Liver (tissue), 9 donors: ENCODE measurements around the gene CLPSL1. TPM values are rescaled to one million over a fixed set of nuclear protein-coding genes. Genes with fewer than 3 reads are reported as not detected.

ENCODE experiments used
- DNase-seq: peaks from one replicate; pipeline ENCODE4 v3.0.0-alpha.2; 2017; ENCODE audit warnings: low spot score
- H3K27ac ChIP-seq, 2 donors: one replicate each; pipeline ENCODE4 v1.7.0; 2013; ENCODE audit warnings: inconsistent platforms in 2 of 2, low read length in 2 of 2, control low read depth in 1 of 2, low read depth in 1 of 2, mild to moderate bottlenecking in 1 of 2
- H3K27me3 ChIP-seq, 4 donors: one replicate each; pipeline versions ENCODE4 v1.6.1 to v1.7.0; 2013; ENCODE audit warnings: low read length in 3 of 4, inconsistent platforms in 1 of 4, mild to moderate bottlenecking in 1 of 4, moderate library complexity in 1 of 4; ENCODE audit not compliant: control insufficient read depth in 4 of 4, insufficient read depth in 4 of 4
- H3K36me3 ChIP-seq, 4 donors: one replicate each; pipeline versions ENCODE4 v1.6.1 to v1.7.0; 2013; ENCODE audit warnings: low read length in 3 of 4, mild to moderate bottlenecking in 3 of 4, low read depth in 1 of 4, moderate library complexity in 1 of 4; ENCODE audit not compliant: control insufficient read depth in 4 of 4, insufficient read depth in 3 of 4
- H3K4me1 ChIP-seq, 4 donors: one replicate each; pipeline versions ENCODE4 v1.6.1 to v1.7.0; 2013; ENCODE audit warnings: low read length in 3 of 4, mild to moderate bottlenecking in 3 of 4, moderate library complexity in 1 of 4; ENCODE audit not compliant: control insufficient read depth in 4 of 4, insufficient read depth in 4 of 4
- H3K4me3 ChIP-seq, 3 donors: one replicate each; pipeline versions ENCODE4 v1.6.1 to v1.7.0; 2013; ENCODE audit warnings: low read length in 3 of 3, control low read depth in 1 of 3, low read depth in 1 of 3, mild to moderate bottlenecking in 1 of 3
- H3K9ac ChIP-seq, 2 donors: one replicate each; pipeline ENCODE4 v1.7.0; 2013; ENCODE audit warnings: low read length in 2 of 2, mild to moderate bottlenecking in 2 of 2, moderate library complexity in 2 of 2, control low read depth in 1 of 2, low read depth in 1 of 2
- H3K9me3 ChIP-seq, 4 donors: one replicate each; pipeline versions ENCODE4 v1.6.1 to v1.7.0; 2013; ENCODE audit warnings: low read length in 3 of 4; ENCODE audit not compliant: control insufficient read depth in 4 of 4
- EGR1 ChIP-seq, 2 donors: IDR thresholded peaks; 2 replicates each; pipeline ENCODE4 v1.6.1; 2016 to 2018; ENCODE audit warnings: antibody characterized with exemption in 2 of 2, low read depth in 2 of 2
- FOXA1 ChIP-seq: IDR thresholded peaks from 2 replicates; pipeline ENCODE4 v1.6.1; 2016; ENCODE audit warnings: antibody characterized with exemption
- FOXA2 ChIP-seq: IDR thresholded peaks from 2 replicates; pipeline ENCODE4 v1.6.1; 2016; ENCODE audit warnings: antibody characterized with exemption
- GABPA ChIP-seq, 2 donors: IDR thresholded peaks in 1 of 2; conservative IDR thresholded peaks in 1 of 2; 2 replicates each; pipeline ENCODE4 v1.6.1; 2016; ENCODE audit warnings: antibody characterized with exemption in 2 of 2, mild to moderate bottlenecking in 1 of 2, moderate library complexity in 1 of 2
- HNF4A ChIP-seq, 2 donors: conservative IDR thresholded peaks; 2 replicates each; pipeline ENCODE4 v1.6.1; 2016; ENCODE audit warnings: antibody characterized with exemption in 2 of 2, mild to moderate bottlenecking in 2 of 2
- HNF4G ChIP-seq: IDR thresholded peaks from 2 replicates; pipeline ENCODE4 v1.6.1; 2016; ENCODE audit warnings: antibody characterized with exemption
- JUND ChIP-seq, 2 donors: IDR thresholded peaks; 2 replicates each; pipeline ENCODE4 v1.6.1; 2016; ENCODE audit warnings: antibody characterized with exemption in 2 of 2
- MAX ChIP-seq: IDR thresholded peaks from 2 replicates; pipeline ENCODE4 v1.6.1; 2016; ENCODE audit warnings: antibody characterized with exemption
- NR2F2 ChIP-seq: IDR thresholded peaks from 2 replicates; pipeline ENCODE4 v1.6.1; 2016; ENCODE audit warnings: antibody characterized with exemption
- RAD21 ChIP-seq, 2 donors: IDR thresholded peaks; 2 replicates each; pipeline ENCODE4 v1.6.1; 2016; ENCODE audit warnings: antibody characterized with exemption in 2 of 2, mild to moderate bottlenecking in 2 of 2
- RXRA ChIP-seq, 2 donors: IDR thresholded peaks; 2 replicates each; pipeline ENCODE4 v1.6.1; 2017 to 2018; ENCODE audit warnings: antibody characterized with exemption in 2 of 2, mild to moderate bottlenecking in 1 of 2
- SP1 ChIP-seq: IDR thresholded peaks from 2 replicates; pipeline ENCODE4 v1.6.1; 2018; ENCODE audit warnings: antibody characterized with exemption, mild to moderate bottlenecking
- TAF1 ChIP-seq: conservative IDR thresholded peaks from 2 replicates; pipeline ENCODE4 v1.6.1; 2016; ENCODE audit warnings: antibody characterized with exemption, mild to moderate bottlenecking
- YY1 ChIP-seq: IDR thresholded peaks from 2 replicates; pipeline ENCODE4 v1.6.1; 2016; ENCODE audit warnings: antibody characterized with exemption, mild to moderate bottlenecking
- ZBTB33 ChIP-seq: IDR thresholded peaks from 2 replicates; pipeline ENCODE4 v1.6.1; 2016; ENCODE audit warnings: antibody characterized with exemption
- WGBS: extraction: QIAGEN DNeasy Blood & Tissue Kit; methylation state at CpG from one replicate; pipeline ENCODE4 v1.1.7; 2013; 5-methylcytosine and 5-hydroxymethylcytosine counted together
- polyA plus RNA-seq, 2 donors: library from polyadenylated mRNA; stranded (reverse) in 1 of 2; unstranded in 1 of 2; fragments of 200-250 nt in 1 of 2; fragments of >200 nt in 1 of 2; fragmentation: Nextera tagmentation in 1 of 2; extraction: Ambion mirVana in 1 of 2; gene quantifications; one replicate each; pipeline versions ENCODE4 v1.2.1 to v1.2.3, GENCODE V29; 2013 to 2015
- total RNA-seq, 2 donors: library from RNA; depleted of rRNA; stranded (reverse); fragments of >200 nt; gene quantifications; one replicate each; pipeline ENCODE4 v1.2.3, GENCODE V29; 2014
- TF ChIP-seq, protein P1 (sequence below): IDR thresholded peaks from 2 replicates; pipeline ENCODE4 v1.6.1; 2016; ENCODE audit warnings: antibody characterized with exemption
- TF ChIP-seq, protein P2 (sequence below): fragments of 150-350 bp; IDR thresholded peaks from 2 replicates; pipeline ENCODE4 v1.5.1; 2017; ENCODE audit warnings: improper control_type of control experiment, low read depth, low read length; ENCODE audit not compliant: missing input control
- TF ChIP-seq, protein P3 (sequence below): IDR thresholded peaks from 2 replicates; pipeline ENCODE4 v1.6.1; 2016; ENCODE audit warnings: antibody characterized with exemption, mild to moderate bottlenecking
- donor health status: healthy.
- donor health status: healthy.
- donor health status: healthy.
- donor health status: healthy.
- donor health status: healthy.

CLPSL1 gene
- total and polyA plus RNA-seq, 4 donors: not detected

GRCh38 chr6:35824552-35825192 is 43.9 kb downstream of the CLPSL1 start:
- WGBS: 75% methylated on average over 5 of the region's 5 CpGs
- Histone ChIP-seq H3K9me3 (no peaks in the 10 kb centered on the region), H3K36me3 (no peaks in the 10 kb centered on the region), H3K27ac (no peak overlapping the region), H3K4me3 (no peak overlapping the region), H3K27me3 (no peaks in the 10 kb centered on the region), H3K4me1 (no peaks in the 10 kb centered on the region), H3K9ac (no peak overlapping the region)
- DNase-seq: no peak
- TF ChIP-seq RXRA (IDR thresholded peaks at IDR 0.05) (peak; percentile 47 to 66), EGR1 (IDR thresholded peaks at IDR 0.05; ENCODE audit: low read depth in 2 of 2) (no peak), YY1 (peak; percentile 20), SP1 (peak; percentile 48), FOXA2 (no peak), FOXA1 (no peak), GABPA (IDR thresholded peaks at IDR 0.05 in 1 of 2, conservative IDR thresholded peaks at IDR 0.05 in 1 of 2) (no peak)

- Histone ChIP-seq H3K9ac (no peak overlapping the region), H3K27me3 (no peaks in the 10 kb centered on the region), H3K36me3 (peaks cover 0 to 5% (median 0%) of the 10 kb centered on the region in 4 donors), H3K4me3 (no peak overlapping the region), H3K4me1 (peaks cover 5 to 11% (median 7%) of the 10 kb centered on the region in 4 donors), H3K9me3 (no peaks in the 10 kb centered on the region), H3K27ac (no peak overlapping the region)
- TF ChIP-seq JUND (IDR thresholded peaks at IDR 0.05): no peak
- TF ChIP-seq EGR1 (IDR thresholded peaks at IDR 0.05; ENCODE audit: low read depth in 2 of 2): no peak
- TF ChIP-seq FOXA1: no peak
- TF ChIP-seq TAF1: no peak
- no peak for TF ChIP-seq HNF4G
- WGBS: 95% methylated on average over 5 of the region's 5 CpGs
- no peak for DNase-seq
Observed at GRCh38 chr6:35829306-35829705, 48.5 kb downstream of the CLPSL1 start.

DNA sequence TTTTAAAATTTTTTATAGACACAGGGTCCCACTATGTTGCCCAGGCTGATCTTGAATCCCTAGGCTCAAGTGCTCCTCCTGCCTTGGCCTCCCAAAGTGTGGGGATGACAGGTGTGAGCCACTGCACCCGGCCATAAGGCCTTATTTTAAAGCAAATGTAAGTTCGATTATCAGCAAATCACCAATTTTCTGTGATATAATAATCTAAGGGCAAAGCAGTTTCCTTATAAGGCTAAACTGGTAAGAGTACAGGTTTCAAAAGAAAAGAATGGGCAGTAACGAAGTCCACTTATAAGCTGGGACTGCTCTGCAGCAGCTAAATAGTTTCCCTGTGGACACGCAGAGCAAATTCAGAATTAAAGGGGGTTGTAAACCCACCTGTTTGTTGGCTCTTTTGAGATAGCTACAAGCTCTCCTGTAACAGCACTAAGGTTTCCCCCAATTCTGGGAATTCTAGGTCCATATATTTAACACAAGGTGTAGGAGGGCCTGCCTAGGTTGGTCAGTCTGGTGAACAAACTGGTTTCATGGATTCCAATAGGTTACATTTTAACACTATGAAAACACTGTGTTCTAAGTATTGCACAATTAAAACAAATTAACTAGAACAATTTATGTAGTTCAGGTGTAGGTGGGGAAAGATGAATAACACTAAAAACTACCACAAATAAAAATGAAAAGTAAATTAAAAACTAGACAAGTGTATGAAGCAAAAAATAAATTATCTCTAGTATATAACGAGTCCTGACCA is 50.6 kb downstream of the CLPSL1 start:
- H3K27ac ChIP-seq: peak overlapping the region; percentile 79 to 87
- DNase-seq: no peak
- 52% methylated on average over 5 of the region's 5 CpGs for WGBS

More for the DNA sequence above, 50.6 kb downstream of the CLPSL1 start:
- H3K9me3 ChIP-seq: no peaks in the 10 kb centered on the region
- TF ChIP-seq RXRA (IDR thresholded peaks at IDR 0.05) (peak in 1 of 2 donors; percentile 70), RAD21 (IDR thresholded peaks at IDR 0.05) (peak; percentile 10 to 14), MAX (peak; percentile 49), FOXA1 (peak; percentile 24), EGR1 (IDR thresholded peaks at IDR 0.05; ENCODE audit: low read depth in 2 of 2) (no peak), GABPA (IDR thresholded peaks at IDR 0.05 in 1 of 2, conservative IDR thresholded peaks at IDR 0.05 in 1 of 2) (no peak), FOXA2 (peak; percentile 29), SP1 (peak; percentile 85), HNF4A (conservative IDR thresholded peaks at IDR 0.05) (peak; percentile 61 to 67), NR2F2 (no peak), TAF1 (peak; percentile 17), ZBTB33 (peak; percentile 43), YY1 (peak; percentile 78), JUND (IDR thresholded peaks at IDR 0.05) (no peak), HNF4G (peak; percentile 4)
- TF ChIP-seq, protein P1, sequence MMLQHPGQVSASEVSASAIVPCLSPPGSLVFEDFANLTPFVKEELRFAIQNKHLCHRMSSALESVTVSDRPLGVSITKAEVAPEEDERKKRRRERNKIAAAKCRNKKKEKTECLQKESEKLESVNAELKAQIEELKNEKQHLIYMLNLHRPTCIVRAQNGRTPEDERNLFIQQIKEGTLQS: no peak
- TF ChIP-seq, protein P2, sequence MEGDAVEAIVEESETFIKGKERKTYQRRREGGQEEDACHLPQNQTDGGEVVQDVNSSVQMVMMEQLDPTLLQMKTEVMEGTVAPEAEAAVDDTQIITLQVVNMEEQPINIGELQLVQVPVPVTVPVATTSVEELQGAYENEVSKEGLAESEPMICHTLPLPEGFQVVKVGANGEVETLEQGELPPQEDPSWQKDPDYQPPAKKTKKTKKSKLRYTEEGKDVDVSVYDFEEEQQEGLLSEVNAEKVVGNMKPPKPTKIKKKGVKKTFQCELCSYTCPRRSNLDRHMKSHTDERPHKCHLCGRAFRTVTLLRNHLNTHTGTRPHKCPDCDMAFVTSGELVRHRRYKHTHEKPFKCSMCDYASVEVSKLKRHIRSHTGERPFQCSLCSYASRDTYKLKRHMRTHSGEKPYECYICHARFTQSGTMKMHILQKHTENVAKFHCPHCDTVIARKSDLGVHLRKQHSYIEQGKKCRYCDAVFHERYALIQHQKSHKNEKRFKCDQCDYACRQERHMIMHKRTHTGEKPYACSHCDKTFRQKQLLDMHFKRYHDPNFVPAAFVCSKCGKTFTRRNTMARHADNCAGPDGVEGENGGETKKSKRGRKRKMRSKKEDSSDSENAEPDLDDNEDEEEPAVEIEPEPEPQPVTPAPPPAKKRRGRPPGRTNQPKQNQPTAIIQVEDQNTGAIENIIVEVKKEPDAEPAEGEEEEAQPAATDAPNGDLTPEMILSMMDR: peak; percentile 3
- TF ChIP-seq, protein P3, sequence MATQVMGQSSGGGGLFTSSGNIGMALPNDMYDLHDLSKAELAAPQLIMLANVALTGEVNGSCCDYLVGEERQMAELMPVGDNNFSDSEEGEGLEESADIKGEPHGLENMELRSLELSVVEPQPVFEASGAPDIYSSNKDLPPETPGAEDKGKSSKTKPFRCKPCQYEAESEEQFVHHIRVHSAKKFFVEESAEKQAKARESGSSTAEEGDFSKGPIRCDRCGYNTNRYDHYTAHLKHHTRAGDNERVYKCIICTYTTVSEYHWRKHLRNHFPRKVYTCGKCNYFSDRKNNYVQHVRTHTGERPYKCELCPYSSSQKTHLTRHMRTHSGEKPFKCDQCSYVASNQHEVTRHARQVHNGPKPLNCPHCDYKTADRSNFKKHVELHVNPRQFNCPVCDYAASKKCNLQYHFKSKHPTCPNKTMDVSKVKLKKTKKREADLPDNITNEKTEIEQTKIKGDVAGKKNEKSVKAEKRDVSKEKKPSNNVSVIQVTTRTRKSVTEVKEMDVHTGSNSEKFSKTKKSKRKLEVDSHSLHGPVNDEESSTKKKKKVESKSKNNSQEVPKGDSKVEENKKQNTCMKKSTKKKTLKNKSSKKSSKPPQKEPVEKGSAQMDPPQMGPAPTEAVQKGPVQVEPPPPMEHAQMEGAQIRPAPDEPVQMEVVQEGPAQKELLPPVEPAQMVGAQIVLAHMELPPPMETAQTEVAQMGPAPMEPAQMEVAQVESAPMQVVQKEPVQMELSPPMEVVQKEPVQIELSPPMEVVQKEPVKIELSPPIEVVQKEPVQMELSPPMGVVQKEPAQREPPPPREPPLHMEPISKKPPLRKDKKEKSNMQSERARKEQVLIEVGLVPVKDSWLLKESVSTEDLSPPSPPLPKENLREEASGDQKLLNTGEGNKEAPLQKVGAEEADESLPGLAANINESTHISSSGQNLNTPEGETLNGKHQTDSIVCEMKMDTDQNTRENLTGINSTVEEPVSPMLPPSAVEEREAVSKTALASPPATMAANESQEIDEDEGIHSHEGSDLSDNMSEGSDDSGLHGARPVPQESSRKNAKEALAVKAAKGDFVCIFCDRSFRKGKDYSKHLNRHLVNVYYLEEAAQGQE: peak; percentile 85
- H3K27me3 ChIP-seq: no peaks in the 10 kb centered on the region
- no peak overlapping the region for H3K4me3 ChIP-seq
- peaks cover 5 to 11% (median 7%) of the 10 kb centered on the region in 4 donors for H3K4me1 ChIP-seq
- peak overlapping the region; percentile 21 to 47 for H3K9ac ChIP-seq
- peaks cover 0 to 9% (median 4%) of the 10 kb centered on the region in 4 donors for H3K36me3 ChIP-seq
